GM12864 (cell line): ENCODE measurements around the gene PDZD2.

Experiments used
- DNase-seq: peaks from one replicate; pipeline ENCODE4 v3.0.0-alpha.2; 2011; ENCODE audit warnings: low read depth
- H3K4me3 ChIP-seq: 2 replicates; pipeline ENCODE4 v1.5.1; 2011; ENCODE audit warnings: mild to moderate bottlenecking, low read depth, low read length, control low read depth
- TF ChIP-seq, protein P1 (sequence below): IDR thresholded peaks from 2 replicates; pipeline ENCODE4 v1.5.1; 2011; ENCODE audit warnings: low read depth, mild to moderate bottlenecking, moderate library complexity, low read length, control low read depth, inconsistent platforms; ENCODE audit errors: missing control alignments

Gene PDZD2

GRCh38 chr5:31845361-31845760 lies 206.4 kb downstream of the PDZD2 start:
- TF ChIP-seq, protein P1, sequence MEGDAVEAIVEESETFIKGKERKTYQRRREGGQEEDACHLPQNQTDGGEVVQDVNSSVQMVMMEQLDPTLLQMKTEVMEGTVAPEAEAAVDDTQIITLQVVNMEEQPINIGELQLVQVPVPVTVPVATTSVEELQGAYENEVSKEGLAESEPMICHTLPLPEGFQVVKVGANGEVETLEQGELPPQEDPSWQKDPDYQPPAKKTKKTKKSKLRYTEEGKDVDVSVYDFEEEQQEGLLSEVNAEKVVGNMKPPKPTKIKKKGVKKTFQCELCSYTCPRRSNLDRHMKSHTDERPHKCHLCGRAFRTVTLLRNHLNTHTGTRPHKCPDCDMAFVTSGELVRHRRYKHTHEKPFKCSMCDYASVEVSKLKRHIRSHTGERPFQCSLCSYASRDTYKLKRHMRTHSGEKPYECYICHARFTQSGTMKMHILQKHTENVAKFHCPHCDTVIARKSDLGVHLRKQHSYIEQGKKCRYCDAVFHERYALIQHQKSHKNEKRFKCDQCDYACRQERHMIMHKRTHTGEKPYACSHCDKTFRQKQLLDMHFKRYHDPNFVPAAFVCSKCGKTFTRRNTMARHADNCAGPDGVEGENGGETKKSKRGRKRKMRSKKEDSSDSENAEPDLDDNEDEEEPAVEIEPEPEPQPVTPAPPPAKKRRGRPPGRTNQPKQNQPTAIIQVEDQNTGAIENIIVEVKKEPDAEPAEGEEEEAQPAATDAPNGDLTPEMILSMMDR = no peak
- DNase-seq = no peak
- no peak overlapping the region for H3K4me3 ChIP-seq

GRCh38 chr5:31846934-31847333 lies 208.0 kb downstream of the PDZD2 start:
- no peak overlapping the region for H3K4me3 ChIP-seq
- TF ChIP-seq, protein P1 = no peak
- no peak for DNase-seq

- no peak overlapping the region for H3K4me3 ChIP-seq
- DNase-seq = no peak
- TF ChIP-seq, protein P1 = no peak
Observed at GRCh38 chr5:31847354-31847753, 208.4 kb downstream of the PDZD2 start.

GRCh38 chr5:31850981-31851689 lies 212.2 kb downstream of the PDZD2 start:
- TF ChIP-seq, protein P1 = no peak
- no peak overlapping the region for H3K4me3 ChIP-seq
- DNase-seq = no peak

GRCh38 chr5:31853398-31854135 lies 214.6 kb downstream of the PDZD2 start:
- H3K4me3 ChIP-seq = no peak overlapping the region
- TF ChIP-seq, protein P1 = no peak

GRCh38 chr5:31854181-31855133 lies 215.5 kb downstream of the PDZD2 start:
- no peak for DNase-seq

More at GRCh38 chr5:31853398-31854135, 214.6 kb downstream of the PDZD2 start:
- no peak for DNase-seq

More at GRCh38 chr5:31854181-31855133, 215.5 kb downstream of the PDZD2 start:
- no peak overlapping the region for H3K4me3 ChIP-seq
- TF ChIP-seq, protein P1 = no peak
